Inflammatory macrophage treated with lipopolysaccharide for 4 hours (primary cell): ENCODE results near the gene BEND3.
"Not testable (repeated sequence)": the region's sequence is repeated elsewhere in the genome, so short reads cannot be mapped to it uniquely, and the experiment has no call there.

Experiments
- DNase-seq: peaks from one replicate; pipeline ENCODE4 v3.0.0-alpha.2; 2020

Gene BEND3

GRCh38 chr6:107120404-107120803 lies 5.1 kb upstream of the BEND3 start:
- DNase-seq = no peak

- DNase-seq = no peak
Observed at GRCh38 chr6:107118976-107119375, 3.7 kb upstream of the BEND3 start.

GRCh38 chr6:107118540-107118939 lies 3.2 kb upstream of the BEND3 start:
- DNase-seq = not testable (repeated sequence)

GRCh38 chr6:107116931-107117330 lies 1.6 kb upstream of the BEND3 start:
- DNase-seq = no peak

GRCh38 chr6:107116328-107116892 lies 1.1 kb upstream of the BEND3 start:
- DNase-seq = peak; percentile 54

GRCh38 chr6:107115695-107116327 lies 496 bp upstream of the BEND3 start:
- DNase-seq = peak; percentile 4

- peak; percentile 89 for DNase-seq
Observed at GRCh38 chr6:107114213-107114925, 946 bp downstream of the BEND3 start.

GRCh38 chr6:107110200-107110599 lies 5.1 kb downstream of the BEND3 start:
- DNase-seq = peak; percentile 79

- peak; percentile 51 for DNase-seq
Observed at GRCh38 chr6:107108201-107108890, 7.0 kb downstream of the BEND3 start.

- no peak for DNase-seq
Observed at GRCh38 chr6:107107791-107108190, 7.5 kb downstream of the BEND3 start.

GRCh38 chr6:107106165-107106564 lies 9.2 kb downstream of the BEND3 start:
- DNase-seq = no peak

- peak; percentile 25 for DNase-seq
Observed at GRCh38 chr6:107105511-107106116, 9.7 kb downstream of the BEND3 start.

- DNase-seq = no peak
Observed at GRCh38 chr6:107103082-107103481, 12.2 kb downstream of the BEND3 start.

- no peak for DNase-seq
Observed at GRCh38 chr6:107102414-107102805, 12.9 kb downstream of the BEND3 start.

- DNase-seq = no peak
Observed at GRCh38 chr6:107101686-107102413, 13.5 kb downstream of the BEND3 start.

GRCh38 chr6:107101211-107101610 lies 14.1 kb downstream of the BEND3 start:
- no peak for DNase-seq

- DNase-seq = no peak
Observed at GRCh38 chr6:107098436-107099307, 16.6 kb downstream of the BEND3 start.

- DNase-seq = not testable (repeated sequence)
Observed at GRCh38 chr6:107084459-107084858, 30.9 kb downstream of the BEND3 start.

GRCh38 chr6:107083921-107084320 lies 31.4 kb downstream of the BEND3 start:
- DNase-seq = no peak

- no peak for DNase-seq
Observed at GRCh38 chr6:107083047-107083768, 32.1 kb downstream of the BEND3 start.

- DNase-seq = no peak
Observed at GRCh38 chr6:107082045-107082444, 33.3 kb downstream of the BEND3 start.
